Panc1 (cell line): ENCODE results near the gene ANTXR1.

Experiments used
- SIN3A ChIP-seq: IDR thresholded peaks from 2 replicates; pipeline ENCODE4 v1.6.1; 2012; ENCODE audit warnings: low read depth, mild to moderate bottlenecking, low read length, moderate library complexity, borderline replicate concordance; ENCODE audit not compliant: insufficient read depth
- TF ChIP-seq, protein P1 (sequence below): fragments of 450-650 bp; IDR thresholded peaks from 2 replicates; pipeline ENCODE4 v1.5.1; 2017; ENCODE audit warnings: mild to moderate bottlenecking

DNA sequence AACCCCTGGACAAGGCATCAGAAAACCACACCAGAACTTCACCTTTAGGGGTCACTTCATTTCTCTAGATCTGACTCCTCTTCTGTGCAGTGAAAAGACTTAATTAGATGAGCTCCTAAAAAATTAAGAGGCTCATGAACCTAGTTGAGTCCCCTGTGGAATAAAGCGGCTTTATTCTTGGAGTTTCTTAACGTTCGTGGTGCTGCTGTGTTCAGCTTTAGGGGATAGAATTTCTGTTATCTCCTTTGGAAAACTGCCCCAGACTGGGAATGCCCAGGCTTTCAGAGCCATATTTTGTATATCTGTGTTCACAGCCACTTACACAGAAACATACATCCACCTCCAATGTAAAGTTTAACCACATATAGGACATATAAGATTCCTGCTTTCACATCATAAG lies 165.8 kb downstream of the ANTXR1 start:
- TF ChIP-seq, protein P1, sequence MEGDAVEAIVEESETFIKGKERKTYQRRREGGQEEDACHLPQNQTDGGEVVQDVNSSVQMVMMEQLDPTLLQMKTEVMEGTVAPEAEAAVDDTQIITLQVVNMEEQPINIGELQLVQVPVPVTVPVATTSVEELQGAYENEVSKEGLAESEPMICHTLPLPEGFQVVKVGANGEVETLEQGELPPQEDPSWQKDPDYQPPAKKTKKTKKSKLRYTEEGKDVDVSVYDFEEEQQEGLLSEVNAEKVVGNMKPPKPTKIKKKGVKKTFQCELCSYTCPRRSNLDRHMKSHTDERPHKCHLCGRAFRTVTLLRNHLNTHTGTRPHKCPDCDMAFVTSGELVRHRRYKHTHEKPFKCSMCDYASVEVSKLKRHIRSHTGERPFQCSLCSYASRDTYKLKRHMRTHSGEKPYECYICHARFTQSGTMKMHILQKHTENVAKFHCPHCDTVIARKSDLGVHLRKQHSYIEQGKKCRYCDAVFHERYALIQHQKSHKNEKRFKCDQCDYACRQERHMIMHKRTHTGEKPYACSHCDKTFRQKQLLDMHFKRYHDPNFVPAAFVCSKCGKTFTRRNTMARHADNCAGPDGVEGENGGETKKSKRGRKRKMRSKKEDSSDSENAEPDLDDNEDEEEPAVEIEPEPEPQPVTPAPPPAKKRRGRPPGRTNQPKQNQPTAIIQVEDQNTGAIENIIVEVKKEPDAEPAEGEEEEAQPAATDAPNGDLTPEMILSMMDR: no peak
- no peak for TF ChIP-seq SIN3A
